ENCODE data around the gene GLI1. TPM values are rescaled to one million over a fixed set of nuclear protein-coding genes. Genes with fewer than 3 reads are reported as not detected.

GLI1 gene
- polyA plus RNA-seq, 1 of the 3 experiments (the other 2 are of a cell fraction), result 0.90 TPM

DNA sequence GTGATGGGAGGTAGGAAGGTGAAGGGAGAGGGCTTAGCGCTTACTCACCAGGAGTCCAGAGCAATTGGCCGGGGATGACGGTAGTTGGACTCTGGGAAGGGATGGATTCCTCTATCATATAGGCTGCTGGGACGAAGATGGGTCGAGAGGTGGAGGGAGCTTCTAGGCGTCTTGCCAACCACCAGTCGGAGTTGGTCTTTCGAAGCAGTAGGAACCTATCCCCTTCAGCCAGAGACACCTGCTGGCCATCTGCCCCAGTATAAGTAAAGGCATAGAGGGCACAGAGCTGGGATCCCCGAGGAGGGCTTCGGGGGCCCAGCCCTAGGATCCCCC, 19.4 kb downstream of the GLI1 start:
- ChIA-PET POLR2A (no interaction called here), CTCF (interaction anchor here (1.4 to 1.5 kb wide), 2 partner anchors 15 to 80 kb away, joined by 4 read pairs; no protein-coding TSS in a partner anchor)
- Histone ChIP-seq H3K27ac (ENCODE audit: low read depth in 2 of 2, low read length in 1 of 2) (no peak overlapping the region), H2AFZ (ENCODE audit: low read depth) (no peak overlapping the region), H3K27me3 (ENCODE audit: insufficient read depth) (peaks cover 27% of the 10 kb centered on the region), H3K9me2 (no peaks in the 10 kb centered on the region), H3K4me1 (ENCODE audit: control insufficient read depth in 1 of 2, insufficient read depth in 2 of 2, low read depth in 1 of 2, low read length in 1 of 2) (peaks cover 0 to 10% of the 10 kb centered on the region in 2 experiments; a peak in 3 of 4 replicates), H3K9ac (no peak overlapping the region), H3F3A (replicated peaks; ENCODE audit: insufficient read depth) (peaks cover 5% of the 10 kb centered on the region), H3K9me3 (no peaks in the 10 kb centered on the region), H3K79me2 (ENCODE audit: insufficient read depth) (no peaks in the 10 kb centered on the region), H3K36me3 (replicated peaks in 1 of 2; ENCODE audit: control insufficient read depth in 1 of 2, insufficient read depth in 2 of 2, low read length in 1 of 2) (no peaks in the 10 kb centered on the region), H3K4me3 (ENCODE audit: low read depth in 2 of 2, low read length in 1 of 2) (no peak overlapping the region), H3K4me2 (no peak overlapping the region), H4K20me1 (ENCODE audit: insufficient read depth) (no peaks in the 10 kb centered on the region)
- 63% methylated on average over 10 of the region's 10 CpGs for WGBS (ENCODE audit: low lambda C conversion rate)
- no peak for TF ChIP-seq NRF1 (IDR thresholded peaks at IDR 0.05; ENCODE audit: low read depth, low read length)
- TF ChIP-seq NFIC (IDR thresholded peaks at IDR 0.05; ENCODE audit: borderline replicate concordance), result no peak
- no peak for TF ChIP-seq USF1 (IDR thresholded peaks at IDR 0.05; ENCODE audit: borderline replicate concordance, low read depth)
- no peak for TF ChIP-seq FOXM1 (IDR thresholded peaks at IDR 0.05; ENCODE audit: low read depth)
- no peak for TF ChIP-seq GATA2 (CRISPR knock-in tag; IDR thresholded peaks at IDR 0.05)
- no peak for TF ChIP-seq ELF1 (IDR thresholded peaks at IDR 0.05)
- no peak for TF ChIP-seq ZBTB33 (IDR thresholded peaks at IDR 0.05; ENCODE audit: borderline replicate concordance, low read depth)
- TF ChIP-seq REST (IDR thresholded peaks at IDR 0.05; ENCODE audit: low read depth, low read length), result no peak
- no peak for TF ChIP-seq IRF3 (IDR thresholded peaks at IDR 0.05; ENCODE audit: low read depth, low read length)
- no peak for TF ChIP-seq MAX (IDR thresholded peaks at IDR 0.05; ENCODE audit: low read depth)
- no peak for TF ChIP-seq GABPA (IDR thresholded peaks at IDR 0.05; ENCODE audit: low read depth)
- TF ChIP-seq MEF2A (IDR thresholded peaks at IDR 0.05; ENCODE audit: borderline replicate concordance, low read depth), result no peak
- no peak for TF ChIP-seq TAF1 (IDR thresholded peaks at IDR 0.05; ENCODE audit: borderline replicate concordance, low read depth, low read length)
- TF ChIP-seq RAD21 (IDR thresholded peaks at IDR 0.05; ENCODE audit: low read length), result no peak
- TF ChIP-seq, protein P1, sequence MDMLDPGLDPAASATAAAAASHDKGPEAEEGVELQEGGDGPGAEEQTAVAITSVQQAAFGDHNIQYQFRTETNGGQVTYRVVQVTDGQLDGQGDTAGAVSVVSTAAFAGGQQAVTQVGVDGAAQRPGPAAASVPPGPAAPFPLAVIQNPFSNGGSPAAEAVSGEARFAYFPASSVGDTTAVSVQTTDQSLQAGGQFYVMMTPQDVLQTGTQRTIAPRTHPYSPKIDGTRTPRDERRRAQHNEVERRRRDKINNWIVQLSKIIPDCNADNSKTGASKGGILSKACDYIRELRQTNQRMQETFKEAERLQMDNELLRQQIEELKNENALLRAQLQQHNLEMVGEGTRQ (IDR thresholded peaks at IDR 0.05; ENCODE audit: borderline replicate concordance, low read depth, low read length), result no peak
- no peak for TF ChIP-seq POLR2AphosphoS5 (IDR thresholded peaks at IDR 0.05; ENCODE audit: low read depth, low read length)
- DNase-seq, result no peak

Measured in SK-N-SH (cell line).